Activated naive CD4-positive, alpha-beta T cell treated with anti-CD3 and anti-CD28 coated beads, Interleukin-2, amount 50 U/mL, for 16 hours (primary cell): ENCODE results near the gene PET100.
"Not testable (repeated sequence)": the region's sequence is repeated elsewhere in the genome, so short reads cannot be mapped to it uniquely, and the experiment has no call there.

Source experiments
- DNase-seq: peaks from one replicate; pipeline ENCODE4 v3.0.0-alpha.2; 2020

The PET100 gene

DNA sequence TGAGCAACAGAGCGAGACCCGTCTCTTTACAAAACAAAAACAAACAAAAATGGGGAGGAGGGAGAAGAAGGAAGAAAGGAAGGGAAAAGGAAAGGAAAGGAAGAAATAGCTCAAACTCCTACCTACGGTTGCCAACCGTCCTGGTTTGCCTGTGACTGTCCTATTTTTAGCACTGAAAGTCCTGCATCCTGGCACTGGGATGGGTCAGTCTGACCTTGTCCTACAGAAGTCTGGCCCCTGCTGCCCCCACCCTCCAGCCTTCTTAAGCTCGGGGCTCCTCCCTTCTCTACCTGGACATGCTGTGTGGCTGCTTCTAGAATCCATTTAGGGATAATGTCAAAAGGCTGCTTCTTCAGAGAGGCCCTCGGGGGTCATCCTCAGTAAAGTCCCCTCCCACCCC, 6.1 kb downstream of the PET100 start:
- DNase-seq, result no peak

DNA sequence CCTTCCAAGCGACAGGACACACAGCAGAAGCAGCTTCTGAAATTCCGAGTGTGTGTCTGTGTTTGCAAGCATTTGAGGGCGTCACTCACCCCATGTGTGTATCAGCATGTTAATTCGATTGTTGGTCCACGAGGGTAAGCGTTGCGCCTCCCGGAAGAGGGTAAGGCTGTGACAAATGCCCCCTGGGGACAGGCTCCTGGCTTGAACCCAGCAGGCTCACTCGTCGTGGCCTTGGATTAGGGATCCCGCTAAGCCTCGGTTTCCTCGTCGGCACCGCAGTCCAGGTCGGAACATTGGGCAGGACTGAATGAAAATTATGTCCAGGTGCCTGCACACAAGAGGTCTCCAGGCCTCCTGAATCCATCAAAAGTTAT, 6.7 kb downstream of the PET100 start:
- DNase-seq, result no peak

DNA sequence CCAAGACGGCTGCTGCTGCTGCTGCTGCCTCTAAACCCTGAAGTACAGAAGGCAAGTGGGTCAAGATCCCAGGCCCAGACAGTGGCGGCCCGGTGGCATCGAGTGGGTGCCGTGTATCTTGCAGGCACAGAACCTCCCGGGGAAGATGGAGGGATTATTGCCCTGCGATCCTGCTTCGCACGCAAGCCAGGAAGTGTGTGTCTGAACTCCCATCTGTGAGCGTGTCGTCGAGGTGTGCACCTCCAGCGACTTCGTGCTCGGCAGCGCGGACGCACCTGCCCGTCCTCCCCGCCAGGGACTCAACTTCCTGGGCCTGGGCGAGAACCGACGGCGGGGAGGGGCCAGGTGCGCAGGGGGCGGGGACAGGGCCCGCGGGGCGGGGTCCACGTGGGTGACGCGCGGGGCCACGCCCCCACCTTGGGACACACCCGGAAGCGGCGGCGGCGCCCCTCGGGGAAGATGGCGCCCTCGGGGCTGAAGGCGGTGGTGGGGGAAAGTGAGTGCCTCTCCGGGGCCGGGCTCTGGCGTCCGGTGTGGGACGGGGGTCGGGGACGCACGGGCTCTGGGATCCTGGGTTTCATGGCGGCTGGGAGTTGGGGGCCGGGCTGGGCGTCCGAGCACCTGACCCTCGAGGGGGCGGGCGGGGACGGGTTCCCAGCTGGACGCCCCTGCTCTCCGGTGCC, 7.2 kb downstream of the PET100 start, which contains the start of gene STXBP2:
TSS of gene STXBP2 (plus strand) at position 420 of the 683 bp plus-strand sequence. CDS start at position 460, 40 bp downstream.
- DNase-seq, result peak; percentile 90

DNA sequence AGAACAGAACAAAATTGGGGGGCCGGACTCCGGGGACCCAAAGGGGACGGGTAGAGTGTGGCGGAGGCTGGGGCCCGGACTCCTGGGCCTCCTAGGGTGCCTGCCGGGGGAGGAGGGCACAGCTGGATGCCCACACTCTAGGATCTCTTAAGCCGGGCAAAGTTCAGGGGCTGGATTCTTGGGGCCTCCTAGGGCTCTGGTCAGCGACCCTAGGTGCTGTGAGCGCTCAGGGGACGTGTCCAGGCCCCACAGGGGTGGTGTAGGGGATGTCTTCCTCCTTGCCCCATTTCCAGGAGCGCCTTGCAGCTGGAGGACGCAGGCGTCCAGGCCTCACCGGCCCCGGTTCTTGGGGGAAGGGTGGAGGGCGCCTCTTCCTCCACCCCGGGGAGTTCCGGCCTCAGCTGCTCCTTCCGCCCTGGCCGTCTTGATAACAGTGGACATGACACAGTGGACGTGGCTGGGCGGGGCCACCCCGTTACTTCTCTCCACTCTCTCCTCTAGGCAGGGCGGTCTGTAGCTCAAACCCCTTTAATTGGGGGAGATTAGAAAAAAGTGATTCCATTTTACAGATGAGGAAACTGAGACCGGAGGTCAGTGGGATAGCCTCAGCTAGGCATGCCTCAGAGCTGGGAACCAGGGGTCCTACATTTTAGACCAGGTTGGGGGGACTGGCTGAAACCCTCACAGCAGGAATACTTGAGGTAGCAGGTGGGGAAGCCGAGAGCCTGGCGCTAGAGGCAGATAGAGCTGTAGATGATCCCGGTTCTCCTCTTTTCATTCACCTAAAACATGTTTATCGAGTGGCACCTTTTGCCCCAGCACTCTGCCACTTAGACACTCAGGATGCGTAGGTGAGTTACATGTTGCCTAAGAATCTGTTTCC, 8.0 kb downstream of the PET100 start:
- no peak for DNase-seq

DNA sequence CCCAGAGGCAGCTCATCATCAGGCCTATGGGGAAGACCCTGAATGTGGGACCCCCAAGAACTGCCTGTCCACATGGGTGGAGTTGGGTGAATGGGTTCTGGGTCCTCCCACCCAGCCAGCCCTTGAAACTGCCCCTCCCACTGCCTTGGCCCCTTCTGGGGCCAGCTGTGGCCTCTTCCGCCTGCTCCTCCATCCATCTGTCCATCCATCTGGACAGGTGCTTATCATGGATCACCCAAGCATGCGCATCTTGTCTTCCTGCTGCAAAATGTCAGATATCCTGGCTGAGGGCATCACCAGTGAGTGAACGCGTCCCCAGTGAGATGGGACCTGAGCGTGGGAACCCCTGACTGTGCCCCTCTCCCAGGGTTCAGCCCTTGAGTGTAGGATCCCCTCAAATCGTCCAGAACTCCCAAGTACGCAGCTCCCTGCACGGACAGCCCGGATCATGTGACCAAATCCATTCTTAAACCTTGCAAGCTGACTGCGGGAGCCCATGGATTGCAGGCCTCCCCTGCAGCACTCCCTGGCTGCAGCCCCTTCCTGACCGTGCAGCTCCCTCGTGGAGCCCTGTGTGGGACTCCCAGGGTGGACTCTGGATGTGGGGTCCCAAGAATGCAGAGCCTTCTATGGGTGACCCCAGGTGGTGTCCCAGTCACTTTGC, 9.3 kb downstream of the PET100 start:
- DNase-seq, result no peak

DNA sequence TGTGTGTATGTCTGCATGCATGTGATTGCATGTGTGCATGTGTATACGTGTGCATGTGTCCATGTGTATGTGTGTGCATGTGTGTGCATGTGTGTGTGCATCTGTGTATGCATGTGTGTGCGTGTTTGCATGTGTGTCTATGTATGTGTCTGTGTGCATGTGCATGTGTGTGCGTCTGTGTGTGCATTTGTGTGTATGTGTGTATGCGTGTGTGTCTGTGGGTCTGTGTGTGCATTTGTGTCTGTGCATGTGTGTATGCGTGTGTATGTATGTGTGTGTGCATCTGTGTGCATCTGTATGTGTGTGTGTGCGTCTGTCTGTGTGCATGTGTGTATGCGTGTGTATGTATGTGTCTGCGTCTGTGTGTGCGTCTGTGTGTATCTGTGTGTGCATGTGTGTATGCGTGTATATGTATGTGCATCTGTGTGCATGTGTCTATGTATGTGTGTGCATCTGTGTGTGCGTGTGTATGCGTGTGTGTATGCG, 10.3 kb downstream of the PET100 start:
- DNase-seq, result no peak

- no peak for DNase-seq
These were observed 11.2 kb downstream of the PET100 start for GRCh38 chr19:7640803-7641202.

DNA sequence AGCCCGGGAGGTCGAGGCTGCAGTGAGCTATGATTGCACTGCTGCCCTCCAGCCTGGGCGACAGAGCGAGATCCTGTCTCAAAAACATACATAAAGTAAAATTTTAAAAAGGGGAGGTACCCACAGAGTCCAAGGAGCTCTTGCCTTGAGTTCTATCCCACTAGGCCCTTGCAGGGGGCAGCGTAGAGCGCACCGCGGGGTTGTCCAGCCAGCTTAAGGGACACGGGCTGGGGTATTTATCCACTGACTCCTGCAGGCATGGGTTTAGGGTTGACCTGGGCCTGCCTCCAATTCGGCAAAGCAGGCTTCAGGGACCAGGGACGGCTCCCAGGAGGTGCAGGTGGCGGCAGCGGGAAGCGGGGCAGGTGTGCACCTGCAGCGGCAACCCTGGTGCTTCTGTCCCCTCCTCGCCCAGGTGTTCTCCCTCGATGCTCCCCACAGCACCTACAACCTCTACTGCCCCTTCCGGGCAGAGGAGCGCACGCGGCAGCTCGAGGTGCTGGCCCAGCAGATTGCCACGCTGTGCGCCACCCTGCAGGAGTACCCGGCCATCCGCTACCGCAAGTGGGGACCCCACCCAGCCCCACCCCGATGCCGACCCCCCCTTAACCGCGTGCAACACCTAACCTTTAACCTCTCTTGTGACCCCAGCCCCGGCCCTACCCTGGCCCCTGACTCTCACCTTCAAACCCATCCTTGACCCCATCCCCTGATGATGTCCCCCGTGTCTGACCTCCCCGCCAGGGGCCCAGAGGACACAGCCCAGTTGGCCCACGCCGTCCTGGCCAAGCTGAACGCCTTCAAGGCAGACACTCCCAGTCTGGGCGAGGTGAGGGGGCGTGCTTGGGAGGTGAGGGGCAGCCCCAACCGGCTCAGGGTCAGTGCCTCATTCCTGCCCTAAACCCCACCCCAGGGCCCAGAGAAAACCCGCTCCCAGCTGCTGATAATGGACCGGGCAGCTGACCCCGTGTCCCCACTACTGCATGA, 12.0 kb downstream of the PET100 start:
- no peak for DNase-seq

- no peak for DNase-seq
These were observed 12.9 kb downstream of the PET100 start for GRCh38 chr19:7642295-7643030.

DNA sequence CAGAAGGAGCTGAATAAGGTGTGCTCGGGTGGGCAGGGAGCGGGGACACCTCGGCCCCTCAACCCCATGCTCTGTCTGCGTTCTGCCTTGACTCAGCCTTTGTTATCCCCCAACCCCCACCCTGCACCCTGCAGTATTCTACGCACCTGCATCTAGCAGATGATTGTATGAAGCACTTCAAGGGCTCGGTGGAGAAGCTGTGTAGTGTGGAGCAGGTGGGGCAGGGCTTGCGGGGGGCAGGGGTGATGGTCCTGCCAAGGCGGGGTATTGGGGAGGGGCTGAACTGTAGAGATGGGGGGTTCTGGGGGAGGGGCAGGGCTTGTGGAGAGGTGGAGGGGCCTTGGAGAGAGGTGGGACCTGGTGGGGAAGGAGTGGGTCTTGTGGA, 13.4 kb downstream of the PET100 start:
- no peak for DNase-seq

GRCh38 chr19:7643629-7644549, 14.3 kb downstream of the PET100 start:
- DNase-seq, result not testable (repeated sequence)

DNA sequence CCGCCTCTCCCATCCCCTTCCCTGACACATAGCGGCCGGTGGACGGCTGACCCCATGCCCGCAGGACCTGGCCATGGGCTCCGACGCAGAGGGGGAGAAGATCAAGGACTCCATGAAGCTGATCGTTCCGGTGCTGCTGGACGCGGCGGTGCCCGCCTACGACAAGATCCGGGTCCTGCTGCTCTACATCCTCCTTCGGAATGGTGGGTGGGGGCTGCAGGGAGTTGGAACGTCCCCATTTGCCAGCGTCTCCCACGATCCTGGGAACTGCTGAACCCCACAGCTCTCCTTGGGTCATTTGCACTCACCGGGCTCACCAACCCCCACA, 14.9 kb downstream of the PET100 start:
- no peak for DNase-seq

DNA sequence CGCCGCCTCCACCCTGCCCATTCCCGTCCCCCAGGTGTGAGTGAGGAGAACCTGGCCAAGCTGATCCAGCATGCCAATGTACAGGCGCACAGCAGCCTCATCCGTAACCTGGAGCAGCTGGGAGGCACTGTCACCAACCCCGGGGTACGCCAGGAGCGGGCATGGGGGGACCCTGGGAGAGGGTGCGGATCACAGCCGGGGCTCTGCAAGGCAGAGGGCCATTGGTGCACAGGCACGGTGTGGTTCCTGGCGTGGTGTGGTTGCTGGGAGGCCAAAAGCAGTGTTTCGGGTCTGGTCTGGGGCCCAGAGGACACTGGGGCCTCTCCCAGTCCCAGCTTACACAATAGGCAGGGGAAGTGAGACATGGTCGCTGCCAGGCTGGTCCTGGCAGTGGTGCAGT, 15.6 kb downstream of the PET100 start:
- no peak for DNase-seq

GRCh38 chr19:7645656-7646425, 16.2 kb downstream of the PET100 start:
- no peak for DNase-seq

GRCh38 chr19:7646426-7646700, 16.8 kb downstream of the PET100 start:
- DNase-seq, result no peak

DNA sequence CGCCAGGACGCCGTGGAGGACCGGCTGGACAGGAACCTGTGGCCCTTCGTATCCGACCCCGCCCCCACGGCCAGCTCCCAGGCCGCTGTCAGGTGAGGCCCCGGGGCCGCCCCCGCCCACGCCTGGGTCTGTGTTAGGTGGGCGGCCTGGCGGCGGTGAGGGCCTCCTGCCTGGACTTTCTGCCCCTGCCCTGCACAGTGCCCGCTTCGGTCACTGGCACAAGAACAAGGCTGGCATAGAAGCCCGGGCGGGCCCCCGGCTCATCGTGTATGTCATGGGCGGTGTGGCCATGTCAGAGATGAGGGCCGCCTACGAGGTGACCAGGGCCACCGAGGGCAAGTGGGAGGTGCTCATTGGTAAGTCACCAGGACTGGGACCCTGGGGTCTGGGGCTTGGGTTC, 17.6 kb downstream of the PET100 start:
- no peak for DNase-seq

DNA sequence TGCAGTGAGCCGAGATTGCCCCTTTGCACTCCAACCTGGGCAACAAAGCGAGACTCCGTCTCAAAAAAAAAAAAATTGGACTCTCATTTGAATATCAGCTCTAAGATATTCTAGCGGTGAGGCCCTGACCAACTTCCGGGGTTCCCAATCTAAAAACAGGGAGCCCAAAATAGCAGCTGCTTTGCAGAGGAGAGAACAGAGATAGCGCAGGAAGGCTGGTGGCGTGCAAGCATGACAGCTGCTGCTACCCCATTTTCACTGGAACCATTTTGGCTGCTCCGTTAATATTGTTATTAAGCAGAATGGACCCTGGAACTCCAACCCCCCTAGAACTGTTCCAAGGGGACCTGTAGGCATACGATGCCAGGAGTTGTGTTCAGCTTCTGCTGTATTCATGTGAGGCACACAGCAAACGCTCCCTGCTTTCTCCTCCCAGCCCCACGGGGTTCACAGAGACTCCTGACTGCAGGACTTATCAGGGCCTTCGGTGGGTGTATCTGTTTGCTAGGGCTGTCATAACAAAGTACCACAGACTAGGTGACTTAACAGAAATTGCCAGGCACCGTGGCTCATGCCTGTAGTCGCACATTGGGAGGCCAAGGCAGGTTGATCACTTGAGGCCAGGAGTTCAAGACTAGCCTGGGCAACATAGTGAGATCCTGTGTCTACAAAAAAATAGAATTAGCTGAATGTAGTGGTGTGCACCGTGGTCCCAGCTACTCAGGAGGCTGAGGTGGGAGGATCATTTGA, 18.8 kb downstream of the PET100 start:
- DNase-seq, result no peak

DNA sequence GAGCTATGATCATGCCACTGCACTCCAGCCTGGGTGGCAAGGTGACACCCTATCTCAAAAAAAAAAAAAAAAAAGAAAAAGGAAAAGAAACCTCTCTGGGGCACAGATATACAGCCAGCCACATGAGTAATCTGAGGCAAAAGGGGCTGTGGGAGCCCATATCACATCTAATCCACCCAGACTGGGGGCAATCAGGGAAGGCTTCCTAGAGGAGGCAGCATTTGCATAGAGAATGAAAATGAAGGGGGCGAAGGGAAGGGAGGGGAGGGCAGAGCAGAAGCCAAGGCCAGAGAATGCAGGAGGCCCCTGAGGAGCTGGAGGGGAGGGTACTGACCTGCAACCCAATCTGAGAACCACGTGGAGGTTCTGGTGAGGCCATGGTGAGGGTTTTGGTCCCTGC, 20.6 kb downstream of the PET100 start:
- no peak for DNase-seq

GRCh38 chr19:7652061-7652641, 22.6 kb downstream of the PET100 start:
- DNase-seq, result peak; percentile 77
